ENCODE results near the gene CD1B.
"Not testable (repeated sequence)": the region's sequence is repeated elsewhere in the genome, so short reads cannot be mapped to it uniquely, and the experiment has no call there.

CD1B gene

GRCh38 chr1:158331481-158332150 lies at the start of gene CD1B:
Gene CD1B (minus strand): TSS chr1:158331531. CDS start chr1:158331423, 108 bp downstream.
- DNase-seq = no peak

GRCh38 chr1:158374860-158375259 lies 43.5 kb upstream of the CD1B start:
- no peak for DNase-seq

GRCh38 chr1:158374101-158374500 lies 42.8 kb upstream of the CD1B start:
- DNase-seq = not testable (repeated sequence)

- no peak for DNase-seq
These were observed 40.0 kb upstream of the CD1B start for GRCh38 chr1:158371188-158371953.

- no peak for DNase-seq
These were observed 35.5 kb upstream of the CD1B start for GRCh38 chr1:158366783-158367182.

GRCh38 chr1:158362941-158363340 lies 31.6 kb upstream of the CD1B start:
- no peak for DNase-seq

GRCh38 chr1:158362482-158362881 lies 31.2 kb upstream of the CD1B start:
- DNase-seq = no peak

- DNase-seq = no peak
These were observed 26.1 kb upstream of the CD1B start for GRCh38 chr1:158357441-158357840.

- no peak for DNase-seq
These were observed 25.3 kb upstream of the CD1B start for GRCh38 chr1:158356616-158357015.

- DNase-seq = no peak
These were observed 24.5 kb upstream of the CD1B start for GRCh38 chr1:158355773-158356285.

- no peak for DNase-seq
These were observed 22.9 kb upstream of the CD1B start for GRCh38 chr1:158354255-158354654.

- DNase-seq = no peak
These were observed 22.2 kb upstream of the CD1B start, which contains the start of gene CD1E for GRCh38 chr1:158353303-158354075. Gene CD1E (plus strand): TSS chr1:158353894. CDS start chr1:158353989, 95 bp downstream.

- not testable (repeated sequence) for DNase-seq
These were observed 17.6 kb upstream of the CD1B start for GRCh38 chr1:158348946-158349345.

GRCh38 chr1:158336413-158336812 lies 5.1 kb upstream of the CD1B start:
- DNase-seq = not testable (repeated sequence)

GRCh38 chr1:158335213-158335532 lies 3.8 kb upstream of the CD1B start:
- no peak for DNase-seq

- no peak for DNase-seq
These were observed 3.3 kb upstream of the CD1B start for GRCh38 chr1:158334526-158335212.

- no peak for DNase-seq
These were observed 2.2 kb upstream of the CD1B start for GRCh38 chr1:158333405-158334155.

- DNase-seq = no peak
These were observed 265 bp downstream of the CD1B start for GRCh38 chr1:158331106-158331425.

GRCh38 chr1:158330391-158331105 lies 783 bp downstream of the CD1B start:
- no peak for DNase-seq

GRCh38 chr1:158329733-158330132 lies 1.6 kb downstream of the CD1B start:
- DNase-seq = no peak

GRCh38 chr1:158329300-158329699 lies 2.0 kb downstream of the CD1B start:
- no peak for DNase-seq

- DNase-seq = no peak
These were observed 2.9 kb downstream of the CD1B start for GRCh38 chr1:158328426-158328825.

Measured in cerebellar nuclear complex (tissue), 1 donor.